ENCODE measurements around the gene TNFRSF12A. TPM values are rescaled to one million over a fixed set of nuclear protein-coding genes. Genes with fewer than 3 reads are reported as not detected.

Gene TNFRSF12A
- total and polyA plus RNA-seq, 8 donors, result 1.8 to 134 (median 51.6) TPM

- intact Hi-C loops (cut with DNase I; ENCODE audit: low total_unique reads), result no loop called here
- Histone ChIP-seq H3K9me3 (no peaks in the 10 kb centered on the region), H3K27me3 (peaks cover 3 to 36% (median 20%) of the 10 kb centered on the region in 3 donors), H3K4me1 (peaks cover 35 to 71% (median 64%) of the 10 kb centered on the region in 4 donors), H3K36me3 (peaks cover 14 to 41% (median 23%) of the 10 kb centered on the region in 4 donors), H3K27ac (no peak overlapping the region), H3K4me3 (no peak overlapping the region)
- 88 to 94% (median 91%) methylated on average over 14 to 24 of the region's 24 CpGs for WGBS, 5 donors
- no peak for TF ChIP-seq EP300 (IDR thresholded peaks at IDR 0.05)
- TF ChIP-seq POLR2AphosphoS5 (IDR thresholded peaks at IDR 0.05), result no peak
- TF ChIP-seq POLR2A (IDR thresholded peaks at IDR 0.05), result no peak
- TF ChIP-seq, protein P1, sequence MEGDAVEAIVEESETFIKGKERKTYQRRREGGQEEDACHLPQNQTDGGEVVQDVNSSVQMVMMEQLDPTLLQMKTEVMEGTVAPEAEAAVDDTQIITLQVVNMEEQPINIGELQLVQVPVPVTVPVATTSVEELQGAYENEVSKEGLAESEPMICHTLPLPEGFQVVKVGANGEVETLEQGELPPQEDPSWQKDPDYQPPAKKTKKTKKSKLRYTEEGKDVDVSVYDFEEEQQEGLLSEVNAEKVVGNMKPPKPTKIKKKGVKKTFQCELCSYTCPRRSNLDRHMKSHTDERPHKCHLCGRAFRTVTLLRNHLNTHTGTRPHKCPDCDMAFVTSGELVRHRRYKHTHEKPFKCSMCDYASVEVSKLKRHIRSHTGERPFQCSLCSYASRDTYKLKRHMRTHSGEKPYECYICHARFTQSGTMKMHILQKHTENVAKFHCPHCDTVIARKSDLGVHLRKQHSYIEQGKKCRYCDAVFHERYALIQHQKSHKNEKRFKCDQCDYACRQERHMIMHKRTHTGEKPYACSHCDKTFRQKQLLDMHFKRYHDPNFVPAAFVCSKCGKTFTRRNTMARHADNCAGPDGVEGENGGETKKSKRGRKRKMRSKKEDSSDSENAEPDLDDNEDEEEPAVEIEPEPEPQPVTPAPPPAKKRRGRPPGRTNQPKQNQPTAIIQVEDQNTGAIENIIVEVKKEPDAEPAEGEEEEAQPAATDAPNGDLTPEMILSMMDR (IDR thresholded peaks at IDR 0.05), result no peak
- no peak for DNase-seq
These were observed 6.7 kb downstream of the TNFRSF12A start for GRCh38 chr16:3026609-3027488.

GRCh38 chr16:3027489-3027795 lies 7.3 kb downstream of the TNFRSF12A start:
- no peak overlapping the region for H3K4me3 ChIP-seq
- TF ChIP-seq EP300 (IDR thresholded peaks at IDR 0.05) (no peak), POLR2A (IDR thresholded peaks at IDR 0.05) (no peak), POLR2AphosphoS5 (IDR thresholded peaks at IDR 0.05) (no peak)
- TF ChIP-seq, protein P1 (IDR thresholded peaks at IDR 0.05), result no peak
- intact Hi-C loops (cut with DNase I; ENCODE audit: low total_unique reads), result no loop called here
- WGBS, 5 donors, result 82 to 93% (median 91%) methylated on average over 8 of the region's 8 CpGs
- peaks cover 29 to 65% (median 60%) of the 10 kb centered on the region in 4 donors for H3K4me1 ChIP-seq
- H3K27ac ChIP-seq, result no peak overlapping the region
- H3K27me3 ChIP-seq, result peaks cover 3 to 42% (median 22%) of the 10 kb centered on the region in 3 donors
- no peaks in the 10 kb centered on the region for H3K9me3 ChIP-seq
- DNase-seq, result no peak
- H3K36me3 ChIP-seq, result peaks cover 14 to 41% (median 23%) of the 10 kb centered on the region in 4 donors

DNA sequence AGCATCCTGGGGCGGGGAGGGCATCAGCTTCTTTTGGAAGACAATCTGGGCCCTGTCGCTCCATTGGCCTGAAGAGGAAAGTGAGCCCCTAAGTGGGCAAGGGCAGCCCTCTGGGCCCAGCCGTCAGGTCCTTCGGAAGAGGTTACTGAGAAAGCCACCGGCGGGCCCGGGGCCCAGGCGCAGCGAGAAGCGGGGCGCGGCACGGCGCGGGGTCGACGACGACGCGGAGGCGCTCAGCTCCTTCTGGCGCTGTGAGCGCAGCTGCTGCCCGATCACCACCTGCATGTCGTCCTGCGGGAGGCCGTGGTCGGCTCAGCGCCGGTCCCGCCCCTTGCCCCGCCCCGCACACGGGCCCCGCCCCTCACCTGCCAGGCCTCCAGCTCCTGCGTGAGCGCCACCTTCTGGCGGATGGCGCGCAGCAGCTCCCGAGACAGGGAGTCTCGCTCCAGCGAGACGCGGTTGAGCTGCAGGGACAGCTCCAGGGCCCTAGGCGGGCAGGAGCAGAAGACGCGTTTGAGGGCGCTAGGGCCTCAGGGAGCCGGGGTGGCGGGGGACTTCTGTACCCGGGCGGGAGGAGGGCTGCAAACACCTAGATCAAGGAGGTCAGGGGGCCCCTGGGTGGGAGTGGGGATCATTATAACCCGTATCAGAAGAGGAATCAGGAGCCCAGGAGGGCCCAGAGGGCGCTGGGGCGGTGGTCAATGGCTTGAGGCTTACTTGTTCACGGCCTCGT lies 8.0 kb downstream of the TNFRSF12A start:
- intact Hi-C loops (cut with DNase I; ENCODE audit: low total_unique reads), result no loop called here
- peak overlapping the region in 2 of 5 donors; percentile 17 to 34 for H3K27ac ChIP-seq

More for the DNA sequence above, 8.0 kb downstream of the TNFRSF12A start:
- H3K4me3 ChIP-seq, result peak overlapping the region in 3 of 4 donors; percentile 2 to 21 (median 16)
- 6 to 15% (median 9%) methylated on average over 28 to 58 of the region's 58 CpGs for WGBS, 5 donors
- peaks cover 3 to 49% (median 27%) of the 10 kb centered on the region in 3 donors for H3K27me3 ChIP-seq
- no peaks in the 10 kb centered on the region for H3K9me3 ChIP-seq
- TF ChIP-seq, protein P1 (IDR thresholded peaks at IDR 0.05), result peak in 5 of 7 experiments; percentile 59 to 85 (median 83)
- TF ChIP-seq EP300 (IDR thresholded peaks at IDR 0.05), result no peak
- TF ChIP-seq POLR2A (IDR thresholded peaks at IDR 0.05), result no peak
- TF ChIP-seq POLR2AphosphoS5 (IDR thresholded peaks at IDR 0.05), result peak in 1 of 3 donors; percentile 84
- H3K36me3 ChIP-seq, result peaks cover 14 to 41% (median 23%) of the 10 kb centered on the region in 4 donors
- peaks cover 22 to 58% (median 53%) of the 10 kb centered on the region in 4 donors for H3K4me1 ChIP-seq
- peak; percentile 94 to 96 for DNase-seq
